GM13976 (cell line): ENCODE measurements around the gene CCDC192.
"Not testable (repeated sequence)": the region's sequence is repeated elsewhere in the genome, so short reads cannot be mapped to it uniquely, and the experiment has no call there.

ENCODE experiments used
- DNase-seq: peaks from one replicate; pipeline ENCODE4 v3.0.0; 2012; ENCODE audit warnings: low spot score
- CTCF ChIP-seq: IDR thresholded peaks from 2 replicates; pipeline ENCODE4 v1.5.1; 2012; ENCODE audit warnings: borderline replicate concordance, mild to moderate bottlenecking; ENCODE audit not compliant: insufficient read depth; ENCODE audit errors: extremely low read depth, missing control alignments, control extremely low read depth
- in situ Hi-C: fragments of 300-500 bp; cut with MboI; formaldehyde crosslinking; loops from one replicate; pipeline ENCODE4 v1.12.0; 2022; ENCODE audit warnings: low sequenced_read_pairs, mixed read lengths, inconsistent platforms; ENCODE audit not compliant: unreplicated experiment

CCDC192 gene

DNA sequence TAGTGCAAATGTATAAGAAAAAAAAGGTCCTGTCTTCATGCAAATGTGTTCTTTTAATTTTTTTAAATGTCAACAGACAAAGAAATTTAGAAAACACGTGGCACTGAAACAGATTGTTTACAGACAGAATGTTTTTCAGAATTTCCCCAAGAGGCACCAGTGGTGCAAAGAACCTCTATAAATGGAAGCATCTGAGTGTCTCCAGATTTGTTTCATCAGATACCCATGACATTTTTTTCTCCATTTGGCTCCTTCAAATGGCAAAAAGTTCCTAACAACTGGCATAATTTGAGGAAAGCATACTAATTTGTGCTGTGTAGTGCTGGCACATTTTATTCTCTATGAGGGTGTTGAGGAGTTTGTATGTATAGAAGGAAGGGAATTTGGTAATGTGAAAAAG is 15.0 kb downstream of the CCDC192 start:
- no peak for TF ChIP-seq CTCF
- no peak for DNase-seq
- in situ Hi-C loops, result no loop called here

DNA sequence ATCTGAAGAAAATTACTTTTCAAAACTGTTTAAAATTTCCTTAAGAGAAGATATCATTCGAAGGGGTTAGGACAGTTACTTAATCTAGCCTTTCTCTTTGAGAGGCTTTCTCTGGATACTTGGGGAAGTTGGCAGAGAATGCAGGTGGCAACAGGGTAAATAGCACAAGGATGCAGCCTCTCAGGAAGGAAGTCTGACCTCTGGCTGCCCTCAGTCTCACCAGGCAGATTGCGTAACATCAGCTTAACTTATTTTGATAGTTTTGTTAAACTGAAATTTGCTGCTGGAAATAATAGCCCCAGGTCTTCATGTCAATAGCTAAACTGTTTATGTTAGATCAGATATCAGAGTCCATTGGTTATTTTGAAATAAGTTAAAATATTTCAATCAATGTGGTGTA is 20.4 kb downstream of the CCDC192 start:
- DNase-seq, result no peak
- in situ Hi-C loops, result no loop called here
- TF ChIP-seq CTCF, result no peak

GRCh38 chr5:127725673-127726072 is 22.5 kb downstream of the CCDC192 start:
- in situ Hi-C loops, result no loop called here
- TF ChIP-seq CTCF, result no peak

GRCh38 chr5:127732963-127733362 is 29.8 kb downstream of the CCDC192 start:
- no peak for TF ChIP-seq CTCF
- DNase-seq, result no peak
- in situ Hi-C loops, result no loop called here

More at GRCh38 chr5:127725673-127726072, 22.5 kb downstream of the CCDC192 start:
- DNase-seq, result no peak

- in situ Hi-C loops, DNase-seq: not testable (repeated sequence)
Observed at GRCh38 chr5:127739348-127739747, 36.2 kb downstream of the CCDC192 start.

DNA sequence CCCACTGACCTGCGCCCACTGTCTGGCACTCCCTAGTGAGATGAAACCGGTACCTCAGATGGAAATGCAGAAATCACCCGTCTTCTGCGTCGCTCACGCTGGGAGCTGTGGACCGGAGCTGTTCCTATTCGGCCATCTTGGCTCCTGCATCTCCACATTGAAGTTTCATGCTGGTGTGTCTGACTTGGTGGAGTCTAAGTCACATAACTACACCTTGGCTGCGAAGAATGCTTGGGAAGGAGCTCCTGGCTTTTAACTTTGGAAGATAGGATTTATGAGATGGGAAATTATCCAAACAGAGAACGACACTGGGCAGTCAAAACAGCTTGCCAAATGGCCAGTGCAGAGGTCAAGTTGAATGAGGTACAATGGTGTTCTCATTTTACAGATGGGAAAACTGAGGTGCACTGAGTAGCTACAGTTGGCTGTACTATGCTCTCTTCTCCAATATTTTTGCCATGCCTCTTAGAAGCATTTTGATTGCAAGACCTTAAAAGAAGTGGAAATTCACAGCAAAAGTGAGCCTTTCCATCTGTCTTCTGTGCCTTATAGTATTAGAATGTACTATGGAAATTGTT is 36.7 kb downstream of the CCDC192 start:
- no peak for TF ChIP-seq CTCF
- no peak for DNase-seq
- in situ Hi-C loops, result no loop called here

- in situ Hi-C loops, result no loop called here
- TF ChIP-seq CTCF, result no peak
- no peak for DNase-seq
Observed at GRCh38 chr5:127741412-127741811, 38.2 kb downstream of the CCDC192 start.

GRCh38 chr5:127744241-127744640 is 41.0 kb downstream of the CCDC192 start:
- in situ Hi-C loops, result no loop called here
- TF ChIP-seq CTCF, result no peak
- no peak for DNase-seq
